HL-60 (cell line): ENCODE measurements around the gene RGS6.

Experiments
- CTCF ChIP-seq: IDR thresholded peaks from one replicate; pipeline ENCODE4 v1.5.1; 2011; ENCODE audit warnings: low read length, control low read depth, inconsistent platforms; ENCODE audit not compliant: insufficient read depth
- GABPA ChIP-seq: IDR thresholded peaks from 2 replicates; pipeline ENCODE4 v1.6.1; 2012; ENCODE audit warnings: low read depth
- POLR2AphosphoS5 ChIP-seq: IDR thresholded peaks from 2 replicates; pipeline ENCODE4 v1.6.1; 2012; ENCODE audit warnings: low read depth
- REST ChIP-seq: IDR thresholded peaks from 2 replicates; pipeline ENCODE4 v1.6.1; 2012; ENCODE audit warnings: low read depth; ENCODE audit not compliant: insufficient replicate concordance
- SPI1 ChIP-seq: IDR thresholded peaks from 2 replicates; pipeline ENCODE4 v1.6.1; 2012; ENCODE audit warnings: low read depth, mild to moderate bottlenecking, borderline replicate concordance

- TF ChIP-seq CTCF (no peak), REST (no peak), POLR2AphosphoS5 (no peak), SPI1 (no peak), GABPA (no peak)
Measured at GRCh38 chr14:71890541-71890940, 41.7 kb upstream of the RGS6 start.
